ENCODE results near the gene ZNF580.

The ZNF580 gene, protein sequence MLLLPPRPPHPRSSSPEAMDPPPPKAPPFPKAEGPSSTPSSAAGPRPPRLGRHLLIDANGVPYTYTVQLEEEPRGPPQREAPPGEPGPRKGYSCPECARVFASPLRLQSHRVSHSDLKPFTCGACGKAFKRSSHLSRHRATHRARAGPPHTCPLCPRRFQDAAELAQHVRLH

GRCh38 chr19:55640577-55641425 lies at the start of gene ZNF580:
Gene ZNF580, plus strand, starts transcription at chr19:55641002. Its CDS starts 1,507 bp downstream, at chr19:55642509.
- H3K27ac Mint-ChIP-seq: peak within 1 kb of the TSS; percentile 95
- H3K36me3 Mint-ChIP-seq (ENCODE audit: low read depth): peaks cover 14% of the 10 kb centered on the region
- peak within 1 kb of the TSS; percentile 94 for H3K4me3 Mint-ChIP-seq
- H3K4me1 Mint-ChIP-seq (ENCODE audit: low read depth): peaks cover 46% of the 10 kb centered on the region
- H3K9me3 Mint-ChIP-seq: no peaks in the 10 kb centered on the region
- H3K27me3 Mint-ChIP-seq (ENCODE audit: low read depth): no peaks in the 10 kb centered on the region

- H3K4me3 Mint-ChIP-seq: no peak overlapping the region
- peaks cover 31% of the 10 kb centered on the region for H3K36me3 Mint-ChIP-seq (ENCODE audit: low read depth)
- peak overlapping the region; percentile 57 for H3K27ac Mint-ChIP-seq
- peaks cover 9% of the 10 kb centered on the region for H3K27me3 Mint-ChIP-seq (ENCODE audit: low read depth)
- H3K4me1 Mint-ChIP-seq (ENCODE audit: low read depth): peaks cover 5% of the 10 kb centered on the region
- H3K9me3 Mint-ChIP-seq: no peaks in the 10 kb centered on the region
These were observed 49.2 kb upstream of the ZNF580 start for GRCh38 chr19:55591555-55591954.

DNA sequence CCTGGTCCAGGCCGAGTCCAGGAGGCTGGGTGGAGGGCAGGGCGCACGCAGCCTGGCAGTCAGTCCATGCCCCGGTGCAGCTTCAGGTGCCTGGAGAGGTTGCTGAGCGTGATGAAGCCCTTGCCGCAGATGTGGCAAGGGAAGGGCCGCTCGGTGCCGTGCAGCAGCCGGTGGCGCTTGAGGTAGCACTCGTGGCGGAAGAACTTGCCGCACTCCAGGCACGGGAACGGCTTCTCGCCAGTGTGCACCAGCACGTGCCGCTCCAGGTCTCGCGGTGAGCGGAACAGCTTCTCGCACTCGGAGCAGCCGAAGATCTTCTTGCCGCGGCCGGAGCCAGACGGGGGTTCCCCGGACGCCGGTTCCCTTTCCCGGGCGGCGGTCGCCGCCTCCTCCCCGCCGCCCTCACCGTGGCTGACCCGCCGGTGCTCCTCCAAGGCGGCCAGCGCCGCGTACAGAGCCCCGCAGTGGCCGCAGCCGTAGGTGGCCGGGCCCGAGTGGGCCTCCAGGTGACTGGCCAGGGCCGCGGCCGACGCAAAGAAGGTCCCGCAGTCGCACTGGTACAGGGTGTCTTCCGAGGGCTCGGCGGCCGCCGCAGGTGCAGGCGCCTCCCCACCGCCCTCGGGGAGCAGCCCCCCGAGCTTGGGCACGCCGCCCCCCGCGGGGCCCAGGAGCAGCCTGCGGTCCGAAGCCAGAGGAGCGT lies 48.3 kb upstream of the ZNF580 start:
- Mint-ChIP-seq H3K4me3 (no peak overlapping the region), H3K4me1 (ENCODE audit: low read depth) (no peaks in the 10 kb centered on the region), H3K27ac (no peak overlapping the region), H3K27me3 (ENCODE audit: low read depth) (no peaks in the 10 kb centered on the region), H3K36me3 (ENCODE audit: low read depth) (peaks cover 32% of the 10 kb centered on the region), H3K9me3 (no peaks in the 10 kb centered on the region)

DNA sequence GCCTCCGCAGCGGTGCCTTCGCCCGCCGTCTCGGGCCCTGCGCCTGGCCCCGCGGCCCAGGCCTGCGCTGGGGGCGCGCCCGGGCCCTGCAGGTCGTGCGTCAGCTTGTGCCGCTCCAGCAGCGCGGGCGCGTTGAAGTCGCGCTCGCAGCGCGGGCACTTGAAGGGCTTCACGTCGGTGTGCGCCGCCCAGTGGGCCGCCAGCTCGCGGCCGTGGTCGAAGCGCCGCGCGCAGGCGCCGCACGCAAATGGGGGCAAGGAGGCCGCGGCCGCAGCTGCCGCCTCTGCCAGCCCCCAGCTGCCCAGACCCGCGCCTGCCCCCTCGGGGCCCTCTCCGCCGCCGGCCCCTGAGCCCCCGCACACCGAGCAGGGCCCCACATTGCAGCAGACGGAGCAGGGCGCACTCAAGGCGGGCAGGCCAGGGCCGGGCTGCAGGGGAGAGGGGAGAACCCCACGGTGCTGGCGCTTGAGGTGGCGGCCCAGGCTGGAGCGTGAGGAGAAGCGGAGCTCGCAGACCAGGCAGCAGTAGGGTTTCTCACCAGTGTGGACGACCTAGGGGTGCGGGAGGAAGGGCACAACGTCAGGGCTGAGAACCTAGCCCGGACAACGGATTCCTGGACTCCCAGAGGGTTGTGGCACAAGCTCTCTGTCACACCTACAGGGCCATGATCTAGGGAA lies 47.6 kb upstream of the ZNF580 start:
- H3K9me3 Mint-ChIP-seq: no peaks in the 10 kb centered on the region
- no peak overlapping the region for H3K27ac Mint-ChIP-seq

DNA sequence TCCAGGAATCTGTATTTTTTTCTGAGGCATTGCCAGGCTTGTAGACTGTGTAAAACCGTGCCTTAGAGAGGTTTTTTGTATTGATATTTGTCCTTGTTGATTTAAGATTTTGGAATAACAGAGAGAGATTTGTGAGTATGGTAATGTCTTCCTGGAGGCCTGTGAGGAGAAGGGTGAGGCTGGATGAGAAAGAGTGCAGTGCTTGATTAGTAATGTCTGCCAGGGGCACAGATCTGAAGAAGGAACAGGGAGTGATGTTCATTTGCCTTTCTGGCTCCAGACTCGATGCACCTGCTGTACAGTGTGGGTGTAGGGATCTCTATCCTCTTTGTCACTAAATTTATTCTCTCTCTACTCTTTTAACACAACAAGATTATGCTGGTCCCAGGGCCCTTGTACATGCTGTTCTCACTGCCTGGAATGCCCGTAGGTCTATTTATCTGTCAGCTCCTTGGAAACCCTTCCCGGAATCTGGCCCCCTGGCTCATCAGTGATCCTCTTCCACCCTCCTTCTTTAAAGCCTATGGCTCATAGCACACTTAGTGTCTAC lies 45.7 kb upstream of the ZNF580 start:
- Mint-ChIP-seq H3K36me3 (ENCODE audit: low read depth) (peaks cover 37% of the 10 kb centered on the region), H3K27ac (no peak overlapping the region), H3K9me3 (no peaks in the 10 kb centered on the region), H3K4me3 (no peak overlapping the region), H3K4me1 (ENCODE audit: low read depth) (peaks cover 5% of the 10 kb centered on the region), H3K27me3 (ENCODE audit: low read depth) (no peaks in the 10 kb centered on the region)

More for the DNA sequence above, 47.6 kb upstream of the ZNF580 start:
- Mint-ChIP-seq H3K27me3 (ENCODE audit: low read depth) (no peaks in the 10 kb centered on the region), H3K4me3 (no peak overlapping the region), H3K36me3 (ENCODE audit: low read depth) (peaks cover 34% of the 10 kb centered on the region), H3K4me1 (ENCODE audit: low read depth) (no peaks in the 10 kb centered on the region)

DNA sequence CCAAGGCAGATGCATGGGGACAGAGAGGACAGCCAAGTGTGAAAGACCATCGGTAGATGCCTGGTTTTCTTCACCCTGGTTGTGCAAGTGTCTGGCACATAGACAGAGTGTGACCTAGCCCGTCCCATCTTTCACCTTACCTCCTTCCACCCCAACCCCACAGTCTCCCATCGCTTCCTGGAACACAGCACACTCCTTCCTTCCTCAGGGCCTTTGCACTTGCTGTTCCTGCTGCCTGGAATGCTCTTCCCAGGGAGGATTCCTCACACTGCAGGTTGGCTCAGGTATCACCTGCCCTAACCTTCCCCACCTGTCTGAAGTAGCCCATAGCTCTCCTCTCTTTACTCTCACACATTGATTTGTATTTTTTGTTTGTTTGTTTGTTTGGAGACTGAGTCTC lies 44.5 kb upstream of the ZNF580 start:
- Mint-ChIP-seq H3K36me3 (ENCODE audit: low read depth) (peaks cover 34% of the 10 kb centered on the region), H3K4me1 (ENCODE audit: low read depth) (peaks cover 10% of the 10 kb centered on the region), H3K27ac (no peak overlapping the region), H3K9me3 (no peaks in the 10 kb centered on the region), H3K4me3 (no peak overlapping the region), H3K27me3 (ENCODE audit: low read depth) (no peaks in the 10 kb centered on the region)

DNA sequence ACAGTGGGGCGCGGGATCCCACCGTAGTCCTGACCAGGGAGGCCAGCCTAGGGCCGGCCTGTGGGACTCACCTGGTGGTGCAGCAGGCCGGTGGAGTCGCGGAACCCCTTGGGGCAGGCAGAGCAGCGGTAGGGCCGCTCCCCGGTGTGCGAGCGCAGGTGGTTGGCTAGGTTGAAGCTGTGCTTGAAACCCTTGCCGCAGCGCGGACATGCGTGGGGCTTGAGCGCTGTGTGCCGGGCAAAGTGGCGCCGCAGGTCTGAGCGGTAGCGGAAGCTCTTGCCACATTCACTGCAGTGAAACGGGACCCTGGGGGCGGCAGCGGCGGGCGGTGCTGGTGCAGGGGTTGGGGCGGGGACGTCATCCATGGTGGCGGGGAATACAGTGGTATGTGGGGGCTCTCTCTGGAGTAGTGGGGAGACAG lies 43.3 kb upstream of the ZNF580 start:
- Mint-ChIP-seq H3K36me3 (ENCODE audit: low read depth) (peaks cover 29% of the 10 kb centered on the region), H3K9me3 (no peaks in the 10 kb centered on the region), H3K4me1 (ENCODE audit: low read depth) (peaks cover 13% of the 10 kb centered on the region), H3K4me3 (no peak overlapping the region), H3K27me3 (ENCODE audit: low read depth) (no peaks in the 10 kb centered on the region), H3K27ac (no peak overlapping the region)

GRCh38 chr19:55598034-55598433 lies 42.8 kb upstream of the ZNF580 start:
- Mint-ChIP-seq H3K27ac (no peak overlapping the region), H3K9me3 (no peaks in the 10 kb centered on the region), H3K4me1 (ENCODE audit: low read depth) (peaks cover 13% of the 10 kb centered on the region), H3K4me3 (no peak overlapping the region), H3K36me3 (ENCODE audit: low read depth) (peaks cover 29% of the 10 kb centered on the region), H3K27me3 (ENCODE audit: low read depth) (no peaks in the 10 kb centered on the region)

DNA sequence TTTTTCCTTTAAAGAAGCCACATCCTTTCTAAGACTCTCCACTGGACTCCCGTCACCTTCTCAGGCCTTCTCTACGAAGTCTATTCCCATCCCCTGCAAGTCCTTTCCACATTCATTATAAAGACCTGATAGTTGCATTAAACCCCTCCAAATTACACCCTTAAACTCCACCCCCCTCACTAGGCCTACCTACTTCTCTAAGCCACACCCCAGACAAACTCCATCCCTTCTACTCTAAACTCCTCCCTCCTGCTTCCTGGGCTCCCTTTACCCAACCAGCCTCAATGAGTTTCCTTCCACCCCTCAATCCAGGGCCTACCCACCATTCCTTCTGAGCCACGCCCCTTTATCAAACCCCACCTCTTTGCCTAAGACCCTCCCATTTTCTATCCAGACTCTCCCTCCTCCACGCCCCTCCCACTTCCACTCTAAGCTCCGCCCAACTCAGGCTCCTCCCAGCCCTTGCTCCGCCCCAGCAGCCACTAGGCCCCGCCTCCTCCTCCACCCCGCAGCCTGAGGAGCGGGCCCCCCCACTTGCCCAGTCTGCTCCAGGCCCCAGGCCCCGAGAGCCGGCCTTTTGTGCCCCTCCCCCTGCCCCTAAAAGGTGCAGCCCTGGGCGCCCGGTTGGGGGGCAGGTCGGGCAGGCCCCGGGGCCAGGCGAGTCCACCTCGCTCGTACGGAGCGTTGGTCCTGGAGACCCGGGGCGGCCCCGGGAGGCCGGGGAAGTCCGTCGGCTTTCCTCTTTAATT lies 41.9 kb upstream of the ZNF580 start:
- peaks cover 15% of the 10 kb centered on the region for H3K4me1 Mint-ChIP-seq (ENCODE audit: low read depth)
- peak overlapping the region; percentile 92 for H3K4me3 Mint-ChIP-seq
- H3K27ac Mint-ChIP-seq: peak overlapping the region; percentile 97
- peaks cover 26% of the 10 kb centered on the region for H3K36me3 Mint-ChIP-seq (ENCODE audit: low read depth)
- no peaks in the 10 kb centered on the region for H3K9me3 Mint-ChIP-seq
- H3K27me3 Mint-ChIP-seq (ENCODE audit: low read depth): no peaks in the 10 kb centered on the region

- Mint-ChIP-seq H3K36me3 (ENCODE audit: low read depth) (peaks cover 26% of the 10 kb centered on the region), H3K4me1 (ENCODE audit: low read depth) (peaks cover 16% of the 10 kb centered on the region)
These were observed 41.3 kb upstream of the ZNF580 start, which contains the start of gene FIZ1 for GRCh38 chr19:55599468-55599841. Gene FIZ1, minus strand, starts transcription at chr19:55599517. Its CDS starts 1,652 bp downstream, at chr19:55597865.

DNA sequence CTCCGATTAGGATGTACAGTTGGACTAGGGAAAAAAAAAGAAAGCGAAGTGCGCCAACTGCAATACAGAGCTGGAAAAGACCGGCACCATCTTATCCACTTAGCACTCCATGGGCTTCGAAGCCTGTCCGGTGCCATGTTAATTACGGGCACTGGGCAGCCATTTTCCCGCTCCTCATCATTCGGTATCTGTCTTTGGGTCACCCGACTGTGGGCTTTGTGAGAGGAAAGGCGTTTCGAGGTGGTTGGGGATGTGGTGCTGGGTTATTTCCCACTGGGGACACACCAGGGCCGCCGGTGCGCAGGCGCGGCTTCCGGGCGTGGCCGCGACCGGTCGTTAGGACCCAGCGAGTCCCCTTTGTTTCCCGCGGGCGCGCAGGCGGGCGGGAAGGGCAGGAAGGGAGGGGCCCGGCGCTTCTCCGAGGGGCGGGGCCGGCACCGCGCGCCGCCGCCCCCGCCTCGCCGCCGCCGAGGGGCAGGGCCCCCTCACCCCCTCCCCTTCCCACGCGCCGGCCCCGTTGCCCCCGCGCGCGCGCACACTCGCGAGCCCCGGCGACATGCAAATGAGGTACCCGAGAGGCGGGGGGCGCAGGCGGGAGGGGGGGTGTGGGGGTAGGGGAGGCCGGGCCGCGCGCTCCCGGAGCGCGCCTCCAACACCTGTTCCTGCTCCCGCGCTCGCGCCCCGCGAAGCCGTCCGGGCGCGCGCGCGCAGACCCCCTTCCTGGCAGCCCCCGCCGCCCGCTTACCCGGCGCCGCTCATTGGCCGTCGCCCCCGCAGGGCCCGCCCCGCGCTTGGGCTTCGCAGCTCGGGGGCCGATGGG lies 40.8 kb upstream of the ZNF580 start, which contains the start of gene ZNF524:
Gene ZNF524, plus strand, starts transcription at position 447 of the 820 bp plus-strand sequence. CDS start 1,825 bp downstream, outside the sequence.
- peak within 1 kb of the TSS; percentile 97 for H3K27ac Mint-ChIP-seq
- no peaks in the 10 kb centered on the region for H3K27me3 Mint-ChIP-seq (ENCODE audit: low read depth)
- peak within 1 kb of the TSS; percentile 92 for H3K4me3 Mint-ChIP-seq
- H3K36me3 Mint-ChIP-seq (ENCODE audit: low read depth): peaks cover 22% of the 10 kb centered on the region
- H3K4me1 Mint-ChIP-seq (ENCODE audit: low read depth): peaks cover 21% of the 10 kb centered on the region
- H3K9me3 Mint-ChIP-seq: no peaks in the 10 kb centered on the region

More at GRCh38 chr19:55599468-55599841, 41.3 kb upstream of the ZNF580 start, which contains the start of gene FIZ1:
- Mint-ChIP-seq H3K4me3 (peak within 1 kb of the TSS; percentile 92), H3K27me3 (ENCODE audit: low read depth) (no peaks in the 10 kb centered on the region), H3K9me3 (no peaks in the 10 kb centered on the region), H3K27ac (peak within 1 kb of the TSS; percentile 97)

GRCh38 chr19:55600662-55601028 lies 40.2 kb upstream of the ZNF580 start:
- peak overlapping the region; percentile 85 for H3K27ac Mint-ChIP-seq
- H3K27me3 Mint-ChIP-seq (ENCODE audit: low read depth): no peaks in the 10 kb centered on the region
- peaks cover 21% of the 10 kb centered on the region for H3K4me1 Mint-ChIP-seq (ENCODE audit: low read depth)
- H3K4me3 Mint-ChIP-seq: peak overlapping the region; percentile 87
- H3K9me3 Mint-ChIP-seq: no peaks in the 10 kb centered on the region
- peaks cover 16% of the 10 kb centered on the region for H3K36me3 Mint-ChIP-seq (ENCODE audit: low read depth)

GRCh38 chr19:55601084-55601483 lies 39.7 kb upstream of the ZNF580 start:
- Mint-ChIP-seq H3K9me3 (no peaks in the 10 kb centered on the region), H3K4me3 (peak overlapping the region; percentile 87), H3K36me3 (ENCODE audit: low read depth) (peaks cover 12% of the 10 kb centered on the region), H3K4me1 (ENCODE audit: low read depth) (peaks cover 24% of the 10 kb centered on the region), H3K27ac (peak overlapping the region; percentile 85), H3K27me3 (ENCODE audit: low read depth) (no peaks in the 10 kb centered on the region)
